ENCODE data around the gene SLC25A34.
A peak's percentile ranks its signal among the peaks of the same experiment; 100 is the strongest.

Gene SLC25A34

DNA sequence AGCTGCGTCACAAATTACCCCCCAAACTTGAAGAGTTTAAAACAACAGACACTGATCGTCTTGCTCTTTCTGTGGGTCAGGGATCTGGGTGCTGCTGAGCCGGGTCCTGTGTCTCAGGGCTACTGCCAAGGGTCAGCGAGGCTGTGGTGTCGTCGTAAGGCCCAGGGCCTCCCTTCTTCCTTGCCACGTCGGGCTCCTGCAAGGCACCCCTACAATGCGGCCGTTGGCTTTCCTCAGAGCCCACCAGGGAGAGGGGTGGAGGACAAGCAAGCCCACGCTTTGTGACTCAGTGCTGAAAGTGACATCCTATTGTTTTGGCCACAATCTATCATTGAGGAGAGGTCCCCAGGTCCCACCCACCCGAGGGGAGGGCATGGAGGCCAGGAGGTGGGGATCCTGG is 14.9 kb downstream of the SLC25A34 start:
- H3K4me1 ChIP-seq (ENCODE audit: control insufficient read depth, insufficient read depth, low read length, poor library complexity, severe bottlenecking): no peaks in the 10 kb centered on the region
- H3K27ac ChIP-seq (ENCODE audit: insufficient read depth, low read length, poor library complexity, severe bottlenecking): no peak overlapping the region

GRCh38 chr1:15751717-15752116 is 15.7 kb downstream of the SLC25A34 start:
- Histone ChIP-seq H3K27me3 (replicated peaks; ENCODE audit: control insufficient read depth, insufficient read depth, low read length, poor library complexity, severe bottlenecking) (no peaks in the 10 kb centered on the region), H3K4me3 (ENCODE audit: insufficient read depth, low read depth, low read length, poor library complexity, severe bottlenecking) (no peak overlapping the region), H3K9me3 (ENCODE audit: control insufficient read depth, low read length) (no peaks in the 10 kb centered on the region), H3K36me3 (ENCODE audit: control insufficient read depth, insufficient read depth, low read length) (no peaks in the 10 kb centered on the region), H3K4me1 (ENCODE audit: control insufficient read depth, insufficient read depth, low read length, poor library complexity, severe bottlenecking) (peaks cover 7% of the 10 kb centered on the region), H3K27ac (ENCODE audit: insufficient read depth, low read length, poor library complexity, severe bottlenecking) (no peak overlapping the region)
- DNase-seq: no peak

More for the DNA sequence above, 14.9 kb downstream of the SLC25A34 start:
- Histone ChIP-seq H3K27me3 (replicated peaks; ENCODE audit: control insufficient read depth, insufficient read depth, low read length, poor library complexity, severe bottlenecking) (no peaks in the 10 kb centered on the region), H3K4me3 (ENCODE audit: insufficient read depth, low read depth, low read length, poor library complexity, severe bottlenecking) (no peak overlapping the region), H3K36me3 (ENCODE audit: control insufficient read depth, insufficient read depth, low read length) (no peaks in the 10 kb centered on the region), H3K9me3 (ENCODE audit: control insufficient read depth, low read length) (no peaks in the 10 kb centered on the region)
- no peak for DNase-seq

DNA sequence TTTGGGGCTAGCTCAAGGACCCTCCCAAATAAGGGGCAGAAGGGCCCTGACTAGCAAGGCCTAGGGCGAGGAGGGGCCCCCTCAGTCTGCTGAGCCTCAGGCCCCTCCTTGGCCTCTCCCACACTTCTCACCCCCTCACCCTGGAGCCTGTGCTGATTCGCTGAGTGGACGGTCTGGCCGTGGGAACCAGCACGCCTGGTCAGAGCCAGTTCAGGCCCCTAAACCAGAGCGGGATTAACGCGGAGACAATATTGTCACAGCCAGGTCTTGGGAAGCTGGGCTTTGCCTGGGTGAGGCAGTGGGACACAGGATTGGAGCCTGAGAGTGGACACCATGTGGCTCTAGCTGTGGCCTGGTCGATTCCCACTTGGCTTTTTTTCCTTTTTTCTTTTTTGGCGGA is 17.7 kb downstream of the SLC25A34 start:
- Histone ChIP-seq H3K4me3 (ENCODE audit: insufficient read depth, low read depth, low read length, poor library complexity, severe bottlenecking) (no peak overlapping the region), H3K27ac (ENCODE audit: insufficient read depth, low read length, poor library complexity, severe bottlenecking) (no peak overlapping the region), H3K36me3 (ENCODE audit: control insufficient read depth, insufficient read depth, low read length) (no peaks in the 10 kb centered on the region), H3K4me1 (ENCODE audit: control insufficient read depth, insufficient read depth, low read length, poor library complexity, severe bottlenecking) (peaks cover 8% of the 10 kb centered on the region), H3K27me3 (replicated peaks; ENCODE audit: control insufficient read depth, insufficient read depth, low read length, poor library complexity, severe bottlenecking) (peaks cover 1% of the 10 kb centered on the region), H3K9me3 (ENCODE audit: control insufficient read depth, low read length) (no peaks in the 10 kb centered on the region)
- DNase-seq: no peak

GRCh38 chr1:15755021-15755645 is 19.1 kb downstream of the SLC25A34 start:
- no peaks in the 10 kb centered on the region for H3K9me3 ChIP-seq (ENCODE audit: control insufficient read depth, low read length)
- no peak overlapping the region for H3K4me3 ChIP-seq (ENCODE audit: insufficient read depth, low read depth, low read length, poor library complexity, severe bottlenecking)
- DNase-seq: no peak
- peaks cover 9% of the 10 kb centered on the region for H3K27me3 ChIP-seq (replicated peaks; ENCODE audit: control insufficient read depth, insufficient read depth, low read length, poor library complexity, severe bottlenecking)
- no peak overlapping the region for H3K27ac ChIP-seq (ENCODE audit: insufficient read depth, low read length, poor library complexity, severe bottlenecking)
- H3K4me1 ChIP-seq (ENCODE audit: control insufficient read depth, insufficient read depth, low read length, poor library complexity, severe bottlenecking): peaks cover 14% of the 10 kb centered on the region
- no peaks in the 10 kb centered on the region for H3K36me3 ChIP-seq (ENCODE audit: control insufficient read depth, insufficient read depth, low read length)

- Histone ChIP-seq H3K27ac (ENCODE audit: insufficient read depth, low read length, poor library complexity, severe bottlenecking) (no peak overlapping the region), H3K27me3 (replicated peaks; ENCODE audit: control insufficient read depth, insufficient read depth, low read length, poor library complexity, severe bottlenecking) (peaks cover 10% of the 10 kb centered on the region), H3K36me3 (ENCODE audit: control insufficient read depth, insufficient read depth, low read length) (no peaks in the 10 kb centered on the region), H3K4me1 (ENCODE audit: control insufficient read depth, insufficient read depth, low read length, poor library complexity, severe bottlenecking) (peaks cover 14% of the 10 kb centered on the region), H3K4me3 (ENCODE audit: insufficient read depth, low read depth, low read length, poor library complexity, severe bottlenecking) (no peak overlapping the region), H3K9me3 (ENCODE audit: control insufficient read depth, low read length) (no peaks in the 10 kb centered on the region)
- DNase-seq: no peak
Measured at GRCh38 chr1:15755646-15756040, 19.6 kb downstream of the SLC25A34 start.

GRCh38 chr1:15756143-15757015 is 20.3 kb downstream of the SLC25A34 start:
- Histone ChIP-seq H3K27ac (ENCODE audit: insufficient read depth, low read length, poor library complexity, severe bottlenecking) (no peak overlapping the region), H3K4me1 (ENCODE audit: control insufficient read depth, insufficient read depth, low read length, poor library complexity, severe bottlenecking) (peaks cover 14% of the 10 kb centered on the region), H3K27me3 (replicated peaks; ENCODE audit: control insufficient read depth, insufficient read depth, low read length, poor library complexity, severe bottlenecking) (peaks cover 14% of the 10 kb centered on the region), H3K4me3 (ENCODE audit: insufficient read depth, low read depth, low read length, poor library complexity, severe bottlenecking) (no peak overlapping the region), H3K36me3 (ENCODE audit: control insufficient read depth, insufficient read depth, low read length) (no peaks in the 10 kb centered on the region), H3K9me3 (ENCODE audit: control insufficient read depth, low read length) (no peaks in the 10 kb centered on the region)
- DNase-seq: no peak

DNA sequence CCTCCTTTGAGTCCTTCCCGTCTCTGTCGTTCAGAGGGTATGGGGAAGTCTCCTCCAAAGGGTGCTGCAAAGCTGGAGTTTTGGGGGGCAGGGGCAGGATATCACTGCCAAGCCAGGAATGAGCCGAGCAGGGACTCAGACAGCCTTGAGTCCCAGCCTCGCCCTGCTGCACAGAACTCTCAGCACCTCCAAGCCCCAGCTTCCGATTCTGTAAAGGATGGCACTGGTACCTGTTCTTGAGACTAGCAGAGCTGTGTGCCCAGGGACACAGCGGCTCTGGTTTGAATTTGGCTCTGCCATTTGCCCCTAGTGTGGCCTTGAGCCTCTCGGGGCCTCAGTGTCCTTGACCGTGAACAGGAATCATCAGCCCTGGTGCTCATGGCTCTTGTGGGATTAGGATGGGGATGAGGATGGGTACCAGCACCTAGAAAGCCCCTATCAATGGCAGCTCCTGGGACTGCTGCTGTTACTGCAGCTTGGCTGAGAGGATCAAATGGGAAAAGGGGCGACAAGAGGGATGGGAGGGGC is 21.0 kb downstream of the SLC25A34 start:
- H3K9me3 ChIP-seq (ENCODE audit: control insufficient read depth, low read length): no peaks in the 10 kb centered on the region
- H3K4me3 ChIP-seq (ENCODE audit: insufficient read depth, low read depth, low read length, poor library complexity, severe bottlenecking): no peak overlapping the region
- H3K27ac ChIP-seq (ENCODE audit: insufficient read depth, low read length, poor library complexity, severe bottlenecking): no peak overlapping the region
- H3K36me3 ChIP-seq (ENCODE audit: control insufficient read depth, insufficient read depth, low read length): no peaks in the 10 kb centered on the region
- no peak for DNase-seq
- H3K4me1 ChIP-seq (ENCODE audit: control insufficient read depth, insufficient read depth, low read length, poor library complexity, severe bottlenecking): peaks cover 14% of the 10 kb centered on the region
- H3K27me3 ChIP-seq (replicated peaks; ENCODE audit: control insufficient read depth, insufficient read depth, low read length, poor library complexity, severe bottlenecking): peaks cover 14% of the 10 kb centered on the region

GRCh38 chr1:15757575-15758342 is 21.7 kb downstream of the SLC25A34 start:
- DNase-seq: no peak
- Histone ChIP-seq H3K27ac (ENCODE audit: insufficient read depth, low read length, poor library complexity, severe bottlenecking) (no peak overlapping the region), H3K9me3 (ENCODE audit: control insufficient read depth, low read length) (no peaks in the 10 kb centered on the region), H3K27me3 (replicated peaks; ENCODE audit: control insufficient read depth, insufficient read depth, low read length, poor library complexity, severe bottlenecking) (peaks cover 14% of the 10 kb centered on the region), H3K36me3 (ENCODE audit: control insufficient read depth, insufficient read depth, low read length) (no peaks in the 10 kb centered on the region), H3K4me3 (ENCODE audit: insufficient read depth, low read depth, low read length, poor library complexity, severe bottlenecking) (no peak overlapping the region), H3K4me1 (ENCODE audit: control insufficient read depth, insufficient read depth, low read length, poor library complexity, severe bottlenecking) (peaks cover 14% of the 10 kb centered on the region)

DNA sequence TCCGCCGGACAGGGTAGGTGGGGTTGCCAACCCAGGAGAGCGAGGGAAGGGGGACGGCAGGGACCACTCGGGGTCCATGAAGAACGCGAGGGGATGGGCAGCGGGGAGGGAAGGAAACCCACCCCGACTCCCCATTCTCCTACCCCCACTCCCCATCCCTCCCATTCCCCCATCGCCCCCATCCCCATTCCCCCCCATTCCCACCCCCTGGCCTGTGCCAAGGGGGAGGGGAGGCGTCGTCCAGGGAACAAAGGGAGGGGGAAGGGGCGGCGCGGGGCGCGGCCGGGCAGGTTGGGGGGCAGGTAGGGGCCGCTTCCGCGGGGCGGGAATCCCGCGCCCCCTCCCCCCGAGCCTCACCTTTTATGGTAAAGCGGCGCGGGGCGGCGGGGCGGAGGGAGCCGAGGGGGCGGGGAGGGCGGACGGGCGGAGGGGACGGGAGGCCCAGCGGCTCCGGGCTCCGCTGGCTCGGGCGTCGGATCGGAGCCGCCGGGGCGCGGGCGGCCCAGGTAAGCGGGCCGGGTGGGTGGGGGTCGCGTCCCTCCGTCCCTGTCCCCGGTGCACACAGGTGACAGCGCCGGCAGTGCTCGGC is 22.4 kb downstream of the SLC25A34 start, which contains the start of gene FBLIM1:
Gene FBLIM1 (plus strand): TSS at position 453 of the 589 bp plus-strand sequence. CDS start 6,189 bp downstream, outside the sequence.
- H3K36me3 ChIP-seq (ENCODE audit: control insufficient read depth, insufficient read depth, low read length): no peaks in the 10 kb centered on the region
- peaks cover 14% of the 10 kb centered on the region for H3K27me3 ChIP-seq (replicated peaks; ENCODE audit: control insufficient read depth, insufficient read depth, low read length, poor library complexity, severe bottlenecking)
- no peak within 1 kb of the TSS for H3K27ac ChIP-seq (ENCODE audit: insufficient read depth, low read length, poor library complexity, severe bottlenecking)
- peak within 1 kb of the TSS; percentile 35 for H3K4me3 ChIP-seq (ENCODE audit: insufficient read depth, low read depth, low read length, poor library complexity, severe bottlenecking)
- H3K4me1 ChIP-seq (ENCODE audit: control insufficient read depth, insufficient read depth, low read length, poor library complexity, severe bottlenecking): peaks cover 14% of the 10 kb centered on the region
- no peaks in the 10 kb centered on the region for H3K9me3 ChIP-seq (ENCODE audit: control insufficient read depth, low read length)
- DNase-seq: no peak

Measured in effector memory CD4-positive, alpha-beta T cell (primary cell).